HG02943 (cell line): ENCODE results near the gene BOD1L1.

Experiments
- ATAC-seq: cut with Tn5 transposase; IDR thresholded peaks from one replicate; pipeline ENCODE4 v1.9.1; 2021; ENCODE audit warnings: mild to moderate bottlenecking, low read depth, moderate library complexity; ENCODE audit not compliant: unreplicated experiment

The BOD1L1 gene

GRCh38 chr4:13541176-13541604 is 86.3 kb downstream of the BOD1L1 start:
- ATAC-seq, result no peak

GRCh38 chr4:13540446-13541175 is 86.9 kb downstream of the BOD1L1 start:
- no peak for ATAC-seq

GRCh38 chr4:13539619-13540445 is 87.7 kb downstream of the BOD1L1 start:
- no peak for ATAC-seq

- no peak for ATAC-seq
Observed at GRCh38 chr4:13539047-13539618, 88.4 kb downstream of the BOD1L1 start.

GRCh38 chr4:13538427-13538973 is 89.0 kb downstream of the BOD1L1 start:
- ATAC-seq, result no peak

GRCh38 chr4:13537832-13538177 is 89.7 kb downstream of the BOD1L1 start:
- no peak for ATAC-seq

GRCh38 chr4:13537011-13537831 is 90.3 kb downstream of the BOD1L1 start:
- ATAC-seq, result no peak

GRCh38 chr4:13536607-13537006 is 90.9 kb downstream of the BOD1L1 start:
- ATAC-seq, result no peak

GRCh38 chr4:13535708-13536361 is 91.7 kb downstream of the BOD1L1 start:
- no peak for ATAC-seq

GRCh38 chr4:13535118-13535517 is 92.4 kb downstream of the BOD1L1 start:
- no peak for ATAC-seq

GRCh38 chr4:13534344-13535063 is 93.0 kb downstream of the BOD1L1 start:
- no peak for ATAC-seq

GRCh38 chr4:13533670-13534343 is 93.7 kb downstream of the BOD1L1 start:
- no peak for ATAC-seq

GRCh38 chr4:13531625-13531998 is 95.9 kb downstream of the BOD1L1 start:
- ATAC-seq, result no peak

GRCh38 chr4:13530823-13531624 is 96.5 kb downstream of the BOD1L1 start:
- no peak for ATAC-seq

GRCh38 chr4:13529128-13529919 is 98.2 kb downstream of the BOD1L1 start:
- no peak for ATAC-seq

GRCh38 chr4:13528821-13529127 is 98.8 kb downstream of the BOD1L1 start:
- ATAC-seq, result no peak
